AG04449 (cell line): ENCODE measurements around the gene OR9A4.
"Not testable (repeated sequence)": the region's sequence is repeated elsewhere in the genome, so short reads cannot be mapped to it uniquely, and the experiment has no call there.

ENCODE experiments used
- CTCF ChIA-PET: fragments of 350-600 bp; formaldehyde crosslinking; extraction: SDS; loops from one replicate; lab custom pipeline; 2021; ENCODE audit warnings: antibody characterized with exemption; lab: Yijun Ruan, JAX
- POLR2A ChIA-PET: fragments of 400-600, 350-600 bp; formaldehyde crosslinking; extraction: SDS; loops from one replicate; lab custom pipeline; 2020; ENCODE audit warnings: antibody characterized with exemption, inconsistent platforms; lab: Yijun Ruan, JAX
- DNase-seq: peaks from one replicate; pipeline ENCODE4 v3.0.0-alpha.2; 2010; ENCODE audit warnings: low read depth, low spot score
- H3K4me3 ChIP-seq: 2 replicates; pipeline ENCODE4 v1.5.1; 2011; ENCODE audit warnings: low read depth, mild to moderate bottlenecking, control low read depth, low read length
- CTCF ChIP-seq: IDR thresholded peaks from one replicate; pipeline ENCODE4 v1.5.1; 2011; ENCODE audit warnings: mild to moderate bottlenecking, moderate library complexity, low read length, control low read depth, inconsistent platforms; ENCODE audit not compliant: insufficient read depth; ENCODE audit errors: missing control alignments

Gene OR9A4

GRCh38 chr7:141877365-141877764 is 38.8 kb upstream of the OR9A4 start:
- TF ChIP-seq CTCF = no peak
- CTCF ChIA-PET = no interaction called here

GRCh38 chr7:141880960-141881359 is 35.2 kb upstream of the OR9A4 start:
- POLR2A ChIA-PET = no interaction called here
- no peak overlapping the region for H3K4me3 ChIP-seq
- TF ChIP-seq CTCF = no peak
- CTCF ChIA-PET = no interaction called here
- DNase-seq = no peak

More at GRCh38 chr7:141877365-141877764, 38.8 kb upstream of the OR9A4 start:
- H3K4me3 ChIP-seq = no peak overlapping the region
- POLR2A ChIA-PET = no interaction called here
- no peak for DNase-seq

GRCh38 chr7:141884539-141885225 is 31.5 kb upstream of the OR9A4 start:
- TF ChIP-seq CTCF = no peak
- ChIA-PET POLR2A (no interaction called here), CTCF (no interaction called here)
- DNase-seq = no peak
- H3K4me3 ChIP-seq = no peak overlapping the region

- no peak for TF ChIP-seq CTCF
- no peak overlapping the region for H3K4me3 ChIP-seq
- no peak for DNase-seq
- ChIA-PET CTCF (no interaction called here), POLR2A (no interaction called here)
Observed at GRCh38 chr7:141889321-141889720, 26.9 kb upstream of the OR9A4 start.

- CTCF ChIA-PET = no interaction called here
- DNase-seq = no peak
- POLR2A ChIA-PET = no interaction called here
- no peak for TF ChIP-seq CTCF
- H3K4me3 ChIP-seq = no peak overlapping the region
Observed at GRCh38 chr7:141891336-141891735, 24.9 kb upstream of the OR9A4 start.

GRCh38 chr7:141899366-141899765 is 16.8 kb upstream of the OR9A4 start:
- POLR2A ChIA-PET, DNase-seq, CTCF ChIA-PET, H3K4me3 ChIP-seq: not testable (repeated sequence)

GRCh38 chr7:141906285-141906684 is 9.9 kb upstream of the OR9A4 start:
- ChIA-PET CTCF (no interaction called here), POLR2A (no interaction called here)
- H3K4me3 ChIP-seq = no peak overlapping the region
- TF ChIP-seq CTCF = no peak
- no peak for DNase-seq
